Progenitor cell of endocrine pancreas (in vitro differentiated cells): ENCODE measurements around the gene QRFP. TPM values are rescaled to one million over a fixed set of nuclear protein-coding genes. Genes with fewer than 3 reads are reported as not detected.
A peak's percentile ranks its signal among the peaks of the same experiment; 100 is the strongest.

ENCODE experiments used
- DNase-seq: peaks from one replicate; pipeline ENCODE4 v3.0.0; 2021; ENCODE audit warnings: low spot score; ENCODE audit not compliant: unreplicated experiment
- H3K27ac Mint-ChIP-seq: 2 replicates; pipeline ENCODE4 v1.8.0; 2021; ENCODE audit warnings: mild to moderate bottlenecking, moderate library complexity, mixed read lengths
- H3K27me3 Mint-ChIP-seq: 2 replicates; pipeline ENCODE4 v1.8.0; 2021; ENCODE audit warnings: mixed read lengths
- H3K36me3 Mint-ChIP-seq: 2 replicates; pipeline ENCODE4 v1.8.0; 2022; ENCODE audit warnings: mixed read lengths; ENCODE audit not compliant: insufficient read depth
- H3K4me1 Mint-ChIP-seq: 2 replicates; pipeline ENCODE4 v1.8.0; 2021; ENCODE audit warnings: low read depth, mixed read lengths
- H3K4me3 Mint-ChIP-seq: 2 replicates; pipeline ENCODE4 v1.8.0; 2021; ENCODE audit warnings: low read depth, mild to moderate bottlenecking, moderate library complexity, mixed read lengths
- H3K9me3 Mint-ChIP-seq: 2 replicates; pipeline ENCODE4 v1.8.0; 2021; ENCODE audit warnings: low read depth, mixed read lengths
- total RNA-seq: library from RNA; stranded (reverse); gene quantifications from 2 replicates; pipeline ENCODE4 v1.2.1, GENCODE V29; 2021
- TF ChIP-seq, protein P1 (sequence below): fragments of 200-600 bp; sonication (generic); IDR thresholded peaks from one replicate; pipeline ENCODE4 v1.5.0; 2021; ENCODE audit warnings: antibody characterized with exemption, mild to moderate bottlenecking; ENCODE audit not compliant: unreplicated experiment

QRFP gene
- total RNA-seq, 1 donor from 2014 or later: not detected

GRCh38 chr9:130860458-130861316 is 35.9 kb downstream of the QRFP start:
- H3K9me3 Mint-ChIP-seq: no peaks in the 10 kb centered on the region
- no peak for DNase-seq
- peak overlapping the region; percentile 83 for H3K27ac Mint-ChIP-seq
- H3K4me3 Mint-ChIP-seq: no peak overlapping the region
- peaks cover 27% of the 10 kb centered on the region for H3K36me3 Mint-ChIP-seq
- H3K4me1 Mint-ChIP-seq: peaks cover 18% of the 10 kb centered on the region
- no peaks in the 10 kb centered on the region for H3K27me3 Mint-ChIP-seq
- TF ChIP-seq, protein P1, sequence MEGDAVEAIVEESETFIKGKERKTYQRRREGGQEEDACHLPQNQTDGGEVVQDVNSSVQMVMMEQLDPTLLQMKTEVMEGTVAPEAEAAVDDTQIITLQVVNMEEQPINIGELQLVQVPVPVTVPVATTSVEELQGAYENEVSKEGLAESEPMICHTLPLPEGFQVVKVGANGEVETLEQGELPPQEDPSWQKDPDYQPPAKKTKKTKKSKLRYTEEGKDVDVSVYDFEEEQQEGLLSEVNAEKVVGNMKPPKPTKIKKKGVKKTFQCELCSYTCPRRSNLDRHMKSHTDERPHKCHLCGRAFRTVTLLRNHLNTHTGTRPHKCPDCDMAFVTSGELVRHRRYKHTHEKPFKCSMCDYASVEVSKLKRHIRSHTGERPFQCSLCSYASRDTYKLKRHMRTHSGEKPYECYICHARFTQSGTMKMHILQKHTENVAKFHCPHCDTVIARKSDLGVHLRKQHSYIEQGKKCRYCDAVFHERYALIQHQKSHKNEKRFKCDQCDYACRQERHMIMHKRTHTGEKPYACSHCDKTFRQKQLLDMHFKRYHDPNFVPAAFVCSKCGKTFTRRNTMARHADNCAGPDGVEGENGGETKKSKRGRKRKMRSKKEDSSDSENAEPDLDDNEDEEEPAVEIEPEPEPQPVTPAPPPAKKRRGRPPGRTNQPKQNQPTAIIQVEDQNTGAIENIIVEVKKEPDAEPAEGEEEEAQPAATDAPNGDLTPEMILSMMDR: no peak

DNA sequence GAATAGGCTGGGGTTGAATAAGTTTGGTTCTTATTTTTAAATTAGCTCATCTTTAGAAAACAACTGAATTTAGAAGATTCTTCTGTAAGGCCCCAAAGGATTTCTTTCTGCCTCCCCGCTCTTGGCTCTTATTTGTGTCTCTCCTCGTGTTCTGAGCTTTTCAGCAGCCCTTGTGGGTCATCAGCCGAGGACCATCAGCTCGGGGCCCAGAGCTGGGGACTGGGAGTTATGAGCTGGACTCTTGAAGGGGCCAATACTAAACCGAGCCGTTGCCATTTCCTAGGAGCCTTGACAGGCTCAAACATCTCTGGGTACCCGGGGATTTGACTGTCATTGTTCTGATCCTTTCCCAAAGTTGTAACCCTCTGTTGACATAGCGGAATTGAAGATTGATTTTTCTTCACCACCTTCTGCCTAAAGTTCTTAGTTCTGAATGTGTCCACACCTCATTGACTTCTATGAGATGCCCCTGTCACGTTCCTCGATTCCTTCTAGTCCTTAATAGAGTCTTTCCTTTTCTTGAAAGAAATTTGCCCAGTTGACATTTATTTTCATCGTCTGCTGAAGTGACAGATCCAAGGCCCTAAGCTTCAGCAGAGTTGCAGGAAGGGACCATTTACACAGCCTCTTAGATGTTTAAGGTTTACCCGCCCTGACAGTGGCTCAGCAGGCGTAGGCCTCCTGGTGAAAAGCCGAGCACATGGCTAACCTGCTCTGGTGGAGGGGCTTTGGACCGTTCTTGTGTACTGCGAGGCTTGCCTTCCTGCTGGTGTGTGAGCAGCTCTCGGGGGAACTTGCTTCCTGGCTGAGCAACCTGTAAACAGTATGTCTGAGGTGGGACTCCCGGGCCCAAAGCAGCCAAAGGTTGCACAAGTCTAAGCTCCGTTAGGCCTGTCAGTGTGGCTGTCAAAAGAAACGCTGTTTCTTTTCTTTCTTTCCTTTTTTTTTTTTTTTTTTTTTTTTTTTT is 37.6 kb downstream of the QRFP start:
- TF ChIP-seq, protein P1: no peak
- no peak overlapping the region for H3K4me3 Mint-ChIP-seq
- peaks cover 27% of the 10 kb centered on the region for H3K36me3 Mint-ChIP-seq
- no peaks in the 10 kb centered on the region for H3K9me3 Mint-ChIP-seq
- H3K27ac Mint-ChIP-seq: no peak overlapping the region
- no peak for DNase-seq
- H3K27me3 Mint-ChIP-seq: no peaks in the 10 kb centered on the region
- peaks cover 18% of the 10 kb centered on the region for H3K4me1 Mint-ChIP-seq

GRCh38 chr9:130857864-130858738 is 38.5 kb downstream of the QRFP start:
- Mint-ChIP-seq H3K9me3 (no peaks in the 10 kb centered on the region), H3K27ac (peak overlapping the region; percentile 82), H3K27me3 (no peaks in the 10 kb centered on the region), H3K4me3 (no peak overlapping the region), H3K36me3 (peaks cover 24% of the 10 kb centered on the region), H3K4me1 (peaks cover 14% of the 10 kb centered on the region)
- DNase-seq: no peak
- TF ChIP-seq, protein P1: no peak

DNA sequence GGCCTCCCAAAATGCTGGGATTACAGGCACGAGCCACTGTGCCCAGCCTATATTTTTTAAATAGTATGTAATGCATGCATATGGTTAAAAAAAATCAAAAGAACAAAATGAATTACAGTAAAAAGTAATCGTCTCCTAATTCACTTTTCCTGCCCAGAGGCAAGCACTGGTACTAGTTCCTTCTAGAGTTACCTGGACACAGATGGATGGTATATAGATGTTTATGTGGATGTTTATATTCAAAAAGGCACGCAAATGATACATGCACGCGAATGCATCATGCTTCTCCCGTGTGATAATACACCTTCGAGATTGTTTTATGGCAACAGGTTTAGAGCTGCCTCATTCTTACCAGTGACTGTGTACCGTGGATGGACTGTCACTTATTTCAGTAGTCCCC is 40.1 kb downstream of the QRFP start:
- Mint-ChIP-seq H3K27me3 (no peaks in the 10 kb centered on the region), H3K4me1 (peaks cover 14% of the 10 kb centered on the region), H3K27ac (no peak overlapping the region), H3K4me3 (no peak overlapping the region), H3K36me3 (peaks cover 21% of the 10 kb centered on the region), H3K9me3 (no peaks in the 10 kb centered on the region)
- DNase-seq: no peak
- TF ChIP-seq, protein P1: no peak
